ENCODE data around the gene FOXA3.

Gene FOXA3

DNA sequence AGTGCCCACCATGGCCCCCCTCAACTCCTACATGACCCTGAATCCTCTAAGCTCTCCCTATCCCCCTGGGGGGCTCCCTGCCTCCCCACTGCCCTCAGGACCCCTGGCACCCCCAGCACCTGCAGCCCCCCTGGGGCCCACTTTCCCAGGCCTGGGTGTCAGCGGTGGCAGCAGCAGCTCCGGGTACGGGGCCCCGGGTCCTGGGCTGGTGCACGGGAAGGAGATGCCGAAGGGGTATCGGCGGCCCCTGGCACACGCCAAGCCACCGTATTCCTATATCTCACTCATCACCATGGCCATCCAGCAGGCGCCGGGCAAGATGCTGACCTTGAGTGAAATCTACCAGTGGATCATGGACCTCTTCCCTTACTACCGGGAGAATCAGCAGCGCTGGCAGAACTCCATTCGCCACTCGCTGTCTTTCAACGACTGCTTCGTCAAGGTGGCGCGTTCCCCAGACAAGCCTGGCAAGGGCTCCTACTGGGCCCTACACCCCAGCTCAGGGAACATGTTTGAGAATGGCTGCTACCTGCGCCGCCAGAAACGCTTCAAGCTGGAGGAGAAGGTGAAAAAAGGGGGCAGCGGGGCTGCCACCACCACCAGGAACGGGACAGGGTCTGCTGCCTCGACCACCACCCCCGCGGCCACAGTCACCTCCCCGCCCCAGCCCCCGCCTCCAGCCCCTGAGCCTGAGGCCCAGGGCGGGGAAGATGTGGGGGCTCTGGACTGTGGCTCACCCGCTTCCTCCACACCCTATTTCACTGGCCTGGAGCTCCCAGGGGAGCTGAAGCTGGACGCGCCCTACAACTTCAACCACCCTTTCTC is 8.2 kb downstream of the FOXA3 start:
- DNase-seq (ENCODE audit: insufficient read length, low spot score), result no peak
- FAIRE-seq, result no peak

DNA sequence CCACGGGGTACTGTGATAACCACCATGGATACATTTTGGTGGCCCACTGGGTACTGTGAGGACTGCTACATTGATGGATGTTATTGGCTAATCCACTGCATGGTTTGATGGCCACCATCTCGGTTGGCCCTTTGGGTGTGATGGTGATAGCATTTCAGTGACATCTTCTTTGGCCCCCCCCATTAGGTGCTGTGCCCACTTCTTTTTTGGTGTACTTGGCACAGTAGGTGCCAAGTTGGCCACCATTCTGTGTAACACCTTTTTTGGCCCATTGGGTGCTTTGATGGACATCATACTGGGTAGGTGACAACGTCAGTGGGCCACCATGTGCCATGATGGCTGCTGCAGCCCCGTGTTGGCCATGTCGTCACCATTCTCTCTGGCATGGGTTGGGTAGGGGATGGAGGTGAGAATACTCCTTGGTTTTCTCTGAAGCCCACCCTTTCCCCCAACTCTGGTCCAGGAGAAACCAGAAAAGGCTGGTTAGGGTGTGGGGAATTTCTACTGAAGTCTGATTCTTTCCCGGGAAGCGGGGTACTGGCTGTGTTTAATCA is 9.2 kb downstream of the FOXA3 start:
- FAIRE-seq (no peak), DNase-seq (ENCODE audit: insufficient read length, low spot score) (no peak)

- no peak for FAIRE-seq
- DNase-seq (ENCODE audit: insufficient read length, low spot score), result no peak
Measured at GRCh38 chr19:45874620-45874966, 10.5 kb downstream of the FOXA3 start.

DNA sequence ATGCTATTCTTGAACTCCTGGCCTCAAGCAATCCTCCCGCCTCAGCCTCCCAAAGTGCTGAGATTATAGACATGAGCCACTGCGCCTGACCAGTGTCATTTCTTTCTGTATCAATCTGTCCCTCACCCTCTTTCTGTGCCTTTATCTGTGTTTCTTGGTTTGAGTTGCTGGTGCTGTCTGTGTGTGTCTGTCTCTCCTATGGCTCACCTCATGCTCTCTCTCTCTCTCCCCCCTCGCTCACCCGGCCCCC is 12.0 kb downstream of the FOXA3 start:
- no peak for FAIRE-seq
- DNase-seq (ENCODE audit: insufficient read length, low spot score), result no peak

DNA sequence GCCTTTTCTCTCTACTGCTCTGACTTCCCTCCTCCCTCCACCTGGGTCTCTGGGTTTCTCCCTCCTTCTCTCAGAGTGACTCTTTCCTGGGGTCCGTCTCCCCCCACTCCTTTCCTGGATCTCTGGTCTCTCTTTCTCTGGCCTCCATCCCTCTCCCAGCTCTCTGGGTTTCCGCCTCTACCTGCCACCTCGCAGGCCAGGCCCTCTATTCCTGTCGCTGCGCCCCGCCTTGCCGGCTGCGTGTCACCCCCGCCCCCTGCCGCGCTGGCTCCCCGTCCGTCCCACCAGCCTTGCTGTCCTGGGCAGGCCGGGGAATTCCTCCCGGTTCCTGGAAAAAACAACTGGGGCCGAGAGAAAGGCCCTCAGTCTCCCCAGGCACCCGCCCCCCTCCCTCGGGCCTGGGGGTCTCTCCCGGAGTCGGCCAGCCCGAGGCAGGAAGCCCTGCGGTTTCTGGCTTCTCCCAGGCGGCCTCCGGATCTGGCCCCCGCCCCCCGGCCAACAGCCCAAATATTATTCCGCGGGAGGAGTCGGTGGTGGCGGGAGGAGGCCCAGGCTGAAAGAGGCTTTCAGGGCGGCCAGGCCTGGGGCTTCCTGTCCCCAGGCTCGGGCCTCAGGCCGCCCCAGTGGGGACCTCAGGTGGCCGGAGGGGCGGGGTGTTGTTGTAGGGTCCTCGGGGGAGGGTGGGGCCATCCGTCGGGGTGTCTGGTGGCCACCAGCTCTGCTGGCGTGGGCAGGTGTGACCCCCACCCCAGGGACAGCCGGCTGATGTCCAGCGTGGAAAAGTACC is 12.5 kb downstream of the FOXA3 start:
- DNase-seq (ENCODE audit: insufficient read length, low spot score) (peak; percentile 56), FAIRE-seq (peak; percentile 8)

DNA sequence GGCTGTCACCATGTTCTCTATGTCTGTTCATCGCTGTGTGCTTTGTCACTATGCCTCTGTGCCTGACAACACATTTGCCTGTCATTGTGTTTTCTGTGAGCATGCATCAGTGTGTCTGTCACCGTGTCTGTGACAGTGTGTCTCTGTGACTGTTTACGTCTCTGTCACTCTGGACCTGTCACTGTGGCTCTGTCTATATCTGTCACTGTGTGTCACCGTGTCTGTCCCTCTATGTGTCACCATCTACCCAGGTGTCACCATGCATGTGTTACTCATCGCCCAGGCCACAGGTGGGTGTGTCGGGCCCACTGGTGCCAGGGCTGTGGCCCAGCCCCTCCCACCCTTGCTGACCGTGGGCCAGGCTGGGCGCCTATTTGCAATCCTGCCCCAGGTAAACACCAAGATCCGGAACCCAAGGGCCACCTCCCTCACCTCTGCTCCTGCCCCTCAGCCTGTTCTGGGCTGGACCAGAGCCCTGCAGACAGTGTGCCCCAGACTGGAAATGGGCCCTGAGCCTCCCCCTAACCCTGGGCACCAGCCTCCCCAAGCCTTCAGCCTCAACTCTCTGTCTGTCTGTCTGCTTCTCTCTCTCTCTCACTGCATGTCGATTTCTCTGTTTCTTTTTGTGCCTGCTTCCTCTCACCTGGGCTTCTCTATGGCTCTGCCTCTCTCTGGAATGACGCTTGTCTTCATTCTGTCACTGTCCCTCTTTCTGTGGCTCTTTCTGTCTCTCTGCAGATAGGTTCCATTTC is 14.1 kb downstream of the FOXA3 start:
- DNase-seq (ENCODE audit: insufficient read length, low spot score) (no peak), FAIRE-seq (no peak)

GRCh38 chr19:45879055-45879454 is 14.9 kb downstream of the FOXA3 start:
- DNase-seq (ENCODE audit: insufficient read length, low spot score), result no peak

DNA sequence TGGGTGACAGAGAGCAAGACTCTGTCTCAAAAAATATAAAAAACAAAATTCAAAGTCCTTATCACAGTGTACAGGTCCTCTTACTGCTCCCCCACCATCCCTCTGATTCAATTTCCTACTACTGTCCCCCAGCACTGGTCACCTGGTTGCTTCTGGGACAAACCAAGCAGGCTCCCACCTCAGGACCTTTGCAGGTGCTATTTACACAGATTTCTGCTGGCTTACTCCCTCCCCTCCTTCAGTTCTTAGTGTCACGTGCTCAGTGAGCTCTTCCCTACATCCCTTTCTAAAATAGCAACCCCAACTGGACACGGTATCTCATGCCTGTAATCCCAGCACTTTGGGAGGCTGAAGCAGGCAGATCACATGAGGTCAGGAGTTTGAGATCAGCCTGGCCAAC is 15.8 kb downstream of the FOXA3 start:
- DNase-seq (ENCODE audit: insufficient read length, low spot score) (no peak), FAIRE-seq (no peak)

More at GRCh38 chr19:45879055-45879454, 14.9 kb downstream of the FOXA3 start:
- no peak for FAIRE-seq

DNA sequence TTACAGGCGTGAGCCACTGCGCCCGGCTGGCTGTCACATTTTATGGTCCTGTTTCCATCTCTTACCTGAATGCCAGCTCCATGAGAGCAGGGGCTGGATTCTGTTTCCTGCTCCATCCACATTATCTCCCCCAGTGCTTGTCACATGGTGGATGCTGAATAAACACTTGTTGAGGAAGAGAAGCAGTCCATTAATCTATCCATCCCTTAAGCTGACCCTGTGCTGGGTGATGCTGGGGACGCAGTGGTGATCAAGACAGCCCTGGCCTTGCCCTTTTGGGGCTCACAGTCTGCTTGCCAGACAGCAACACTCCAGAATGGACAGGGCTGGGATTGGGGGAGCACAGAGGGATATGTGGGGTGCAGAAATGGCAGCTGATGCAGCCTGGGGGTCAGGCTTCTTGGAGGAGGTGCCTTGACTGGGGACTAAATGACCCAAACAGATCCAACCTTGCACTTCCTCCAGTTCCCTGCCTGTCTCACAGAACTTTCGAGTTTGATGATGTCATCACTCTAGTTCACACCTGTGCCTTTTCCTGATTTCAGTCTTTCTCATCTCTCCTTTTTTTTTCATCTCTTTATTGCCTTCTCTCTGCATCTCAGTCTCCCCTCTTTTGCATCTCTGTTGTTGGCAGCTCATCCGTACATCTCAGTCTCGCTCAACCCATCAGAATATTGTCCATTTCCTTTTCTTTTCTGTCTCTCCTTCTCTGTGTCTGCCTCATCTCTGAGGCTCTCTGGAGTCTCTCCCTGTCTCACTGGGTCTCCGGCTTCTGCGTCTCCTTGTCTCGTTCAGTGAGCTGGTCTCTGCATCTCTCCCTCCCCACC is 17.2 kb downstream of the FOXA3 start:
- DNase-seq (ENCODE audit: insufficient read length, low spot score) (no peak), FAIRE-seq (peak; percentile 86)

DNA sequence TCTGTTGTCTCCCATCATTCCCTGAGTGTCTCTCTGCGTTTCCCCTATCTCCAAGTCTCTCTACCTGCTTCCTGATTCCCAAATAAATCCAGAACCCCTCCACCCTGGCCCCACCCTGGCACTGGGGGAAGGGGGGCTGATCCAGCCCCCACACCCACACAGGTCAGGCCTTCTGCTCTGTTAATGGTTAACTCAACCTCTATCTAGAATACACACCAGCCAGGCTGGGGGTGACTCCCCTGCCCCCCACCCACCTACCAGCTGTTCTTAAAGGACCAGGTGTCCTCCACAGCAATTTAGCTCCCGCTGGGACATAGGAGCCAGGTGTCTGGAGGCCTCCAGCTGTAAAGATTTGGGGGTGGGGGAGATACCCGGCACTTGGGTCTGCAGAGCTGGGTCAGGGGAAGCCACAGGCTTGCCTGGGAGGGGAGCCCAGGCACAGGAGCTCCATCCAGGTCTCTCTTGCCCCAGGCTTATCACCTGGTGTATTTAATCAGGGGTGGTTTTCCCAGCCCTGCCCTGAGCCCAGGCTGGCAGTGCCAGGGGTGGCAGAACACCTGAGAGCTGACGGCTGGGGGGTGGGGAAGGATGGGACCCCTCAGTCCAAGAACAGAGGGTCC is 17.9 kb downstream of the FOXA3 start:
- DNase-seq (ENCODE audit: insufficient read length, low spot score) (no peak), FAIRE-seq (peak; percentile 23)

GRCh38 chr19:45882652-45883585 is 18.8 kb downstream of the FOXA3 start:
- FAIRE-seq, result peak; percentile 87

DNA sequence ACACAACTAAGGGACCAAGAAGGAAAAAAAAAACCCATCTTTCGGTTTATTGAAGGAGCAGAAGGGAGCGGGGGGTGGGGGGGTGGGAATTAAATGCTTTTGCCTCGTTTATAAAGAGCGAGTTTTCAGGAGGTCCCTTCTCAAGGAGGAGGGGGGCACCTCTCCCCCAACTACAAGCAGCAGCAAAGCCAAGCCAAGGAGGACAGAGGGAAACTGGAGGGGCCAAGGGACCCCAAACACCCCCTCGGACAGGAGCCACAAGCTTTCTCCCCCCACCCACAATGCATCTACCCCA is 19.4 kb downstream of the FOXA3 start:
- no peak for DNase-seq (ENCODE audit: insufficient read length, low spot score)
- no peak for FAIRE-seq

More at GRCh38 chr19:45882652-45883585, 18.8 kb downstream of the FOXA3 start:
- peak; percentile 83 for DNase-seq (ENCODE audit: insufficient read length, low spot score)

- DNase-seq (ENCODE audit: insufficient read length, low spot score) (no peak), FAIRE-seq (no peak)
Measured at GRCh38 chr19:45883881-45884681, 20.0 kb downstream of the FOXA3 start.

GRCh38 chr19:45884682-45885555 is 20.8 kb downstream of the FOXA3 start:
- FAIRE-seq, result no peak
- DNase-seq (ENCODE audit: insufficient read length, low spot score), result no peak

DNA sequence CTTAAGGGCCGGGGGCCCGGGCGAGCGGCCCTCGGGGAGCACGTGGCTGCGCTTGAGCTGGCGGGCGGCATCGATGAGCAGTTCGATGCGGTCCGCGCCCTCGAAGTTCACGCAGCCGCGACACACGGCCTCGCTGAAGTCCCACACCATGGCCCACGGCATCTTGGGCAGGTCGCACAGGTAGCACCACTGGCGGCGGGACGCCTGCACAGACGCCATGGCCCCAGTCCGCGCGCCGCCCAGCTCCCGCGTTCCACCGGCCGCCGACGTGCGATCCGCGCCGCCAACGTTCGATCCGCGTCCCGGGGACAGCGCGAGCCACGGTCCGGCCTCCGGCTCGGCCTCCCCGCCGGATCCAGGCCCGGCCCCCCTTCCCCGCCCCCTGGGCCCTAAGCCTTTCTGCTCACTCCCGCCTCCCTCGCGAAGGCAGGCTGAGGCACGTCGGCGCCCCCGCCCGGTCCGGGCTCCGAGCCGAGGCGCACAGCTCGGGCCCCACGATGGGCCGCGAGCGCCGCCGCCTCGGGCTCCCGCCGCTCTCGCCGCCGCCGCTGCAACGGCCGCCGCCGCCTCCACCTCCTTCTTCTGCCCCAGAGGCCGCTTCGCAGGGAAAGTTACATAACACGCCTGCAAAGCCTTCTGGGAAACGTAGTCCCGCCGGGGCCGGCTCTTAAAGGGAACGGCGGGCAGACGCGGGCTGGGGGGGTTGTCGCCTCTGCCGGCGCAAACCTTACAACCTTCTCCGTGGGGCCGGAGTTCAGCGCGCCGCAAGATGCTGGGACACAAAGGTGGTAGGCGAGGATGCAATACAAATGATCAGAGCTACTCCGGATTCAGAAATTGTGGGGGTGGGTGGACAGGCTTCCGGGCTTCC is 21.7 kb downstream of the FOXA3 start, which contains the start of gene IRF2BP1:
Gene IRF2BP1, minus strand, starts transcription at position 586 of the 871 bp plus-strand sequence. Its CDS starts 367 bp downstream, at position 219.
- DNase-seq (ENCODE audit: insufficient read length, low spot score), result peak; percentile 89
- no peak for FAIRE-seq
